GM12891 (cell line): ENCODE measurements around the gene GAS7.

Experiments used
- DNase-seq: peaks from one replicate; pipeline ENCODE4 v3.0.0; 2011; ENCODE audit warnings: low spot score; ENCODE audit not compliant: insufficient read length
- FAIRE-seq: peaks from 2 replicates; lab custom pipeline; 2011; peaks lifted over from hg19 to GRCh38; lab: Jason Lieb, UNC
- PAX5 ChIP-seq: IDR thresholded peaks from 2 replicates; pipeline ENCODE4 v1.6.1; 2011; ENCODE audit warnings: low read length, moderate library complexity, mild to moderate bottlenecking; ENCODE audit not compliant: insufficient read depth, severe bottlenecking
- POLR2A ChIP-seq: IDR thresholded peaks from 2 replicates; pipeline ENCODE4 v1.6.1; 2011; ENCODE audit warnings: low read depth, low read length, control low read depth
- POLR2AphosphoS5 ChIP-seq: IDR thresholded peaks from 2 replicates; pipeline ENCODE4 v1.6.1; 2011; ENCODE audit warnings: low read depth, low read length, control low read depth
- POU2F2 ChIP-seq: IDR thresholded peaks from 2 replicates; pipeline ENCODE4 v1.6.1; 2011; ENCODE audit warnings: low read depth, mild to moderate bottlenecking, control low read depth, low read length, moderate library complexity
- SPI1 ChIP-seq: IDR thresholded peaks from 2 replicates; pipeline ENCODE4 v1.6.1; 2011; ENCODE audit warnings: low read depth, low read length, control low read depth
- TAF1 ChIP-seq: IDR thresholded peaks from 2 replicates; pipeline ENCODE4 v1.6.1; 2011; ENCODE audit warnings: low read depth, low read length, control low read depth

Gene GAS7

DNA sequence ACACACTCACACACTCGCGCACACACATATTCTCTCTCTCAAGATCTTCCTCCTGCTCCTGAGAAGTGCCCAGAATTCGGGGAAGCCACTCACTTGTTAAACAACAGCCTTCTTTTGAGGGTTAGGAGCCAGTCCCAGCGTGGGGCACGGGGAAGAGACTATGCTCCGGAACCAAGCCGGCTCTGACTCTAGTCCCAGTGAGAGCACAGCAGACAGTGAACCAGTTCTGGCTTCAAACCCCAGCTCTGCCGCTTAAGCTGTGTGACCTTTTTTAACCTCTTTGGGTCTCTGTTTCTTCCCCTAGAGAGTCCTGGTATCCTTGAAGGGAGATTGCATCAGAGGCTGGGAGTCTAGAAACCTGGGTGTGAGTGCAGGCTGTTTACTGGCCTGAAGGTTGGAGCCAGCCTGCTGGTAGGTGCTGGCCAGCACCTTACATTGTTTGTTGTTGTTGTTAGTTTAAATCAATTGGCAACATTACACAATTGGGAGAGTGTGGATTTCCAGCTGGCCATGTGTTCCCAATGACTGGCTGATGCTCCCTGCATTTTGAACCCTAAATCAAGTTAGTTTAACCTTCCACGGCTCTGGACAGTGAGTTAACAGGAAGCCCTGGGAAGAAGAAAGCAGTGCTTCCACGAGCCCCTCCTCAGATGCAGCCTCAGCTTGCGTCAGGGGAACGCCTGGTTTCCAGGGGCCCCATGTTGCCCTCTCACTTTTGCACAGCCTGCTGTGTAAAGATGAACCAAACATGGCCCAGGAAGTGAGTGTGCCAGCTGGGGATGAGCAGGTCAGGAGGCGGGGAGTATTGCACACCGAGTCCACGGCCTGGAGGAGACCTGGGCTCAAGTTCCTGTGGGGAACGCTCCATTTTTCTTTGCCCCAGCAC, 71.5 kb downstream of the GAS7 start:
- FAIRE-seq (no peak), DNase-seq (no peak)
- TF ChIP-seq TAF1, result no peak
- no peak for TF ChIP-seq POU2F2
- no peak for TF ChIP-seq PAX5
- TF ChIP-seq SPI1, result no peak
- no peak for TF ChIP-seq POLR2A
- no peak for TF ChIP-seq POLR2AphosphoS5

GRCh38 chr17:10126276-10126615, 72.2 kb downstream of the GAS7 start:
- peak; percentile 67 for FAIRE-seq
- no peak for TF ChIP-seq POLR2AphosphoS5
- 0 out of 2 replicates have a peak, but pooled peaks have one; percentile 33 for TF ChIP-seq POU2F2
- no peak for TF ChIP-seq POLR2A
- DNase-seq, result no peak

DNA sequence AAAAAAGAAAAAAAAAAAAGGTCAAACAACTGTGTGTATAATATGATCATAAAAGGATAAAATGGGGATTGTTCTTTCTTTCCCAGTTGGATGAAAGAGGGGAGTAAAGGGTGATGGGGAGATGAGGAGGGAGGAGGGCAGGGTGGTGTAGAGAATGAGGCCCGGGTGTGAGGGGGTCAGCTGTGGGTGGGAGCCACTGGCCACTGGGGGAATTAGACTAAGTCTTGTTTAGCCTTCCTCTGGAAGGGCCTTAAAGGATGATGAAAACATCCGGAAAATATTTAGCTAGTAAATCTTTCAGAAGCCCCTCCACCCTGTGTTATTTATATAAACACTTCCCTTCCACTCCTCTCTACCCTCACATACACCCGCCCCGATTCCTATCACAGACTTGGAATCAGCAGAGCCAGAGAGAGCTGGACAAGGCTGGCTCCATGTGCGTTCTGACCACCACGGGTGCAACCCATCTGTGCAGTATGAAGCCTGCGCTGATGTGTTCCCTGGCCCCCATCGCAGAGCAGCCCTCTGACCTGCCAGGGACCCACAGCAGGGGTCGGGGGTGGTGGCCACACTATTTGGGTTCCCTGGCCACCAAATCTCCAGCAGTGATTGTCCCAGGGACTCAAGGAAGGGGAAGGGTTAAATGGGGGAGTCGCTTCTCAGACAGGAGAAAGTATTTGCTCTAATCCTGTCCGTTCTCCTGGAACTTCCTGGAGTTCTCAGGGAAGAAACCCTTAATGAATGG, 72.7 kb downstream of the GAS7 start:
- FAIRE-seq (no peak), DNase-seq (no peak)
- TF ChIP-seq TAF1 (no peak), PAX5 (no peak), POU2F2 (no peak), POLR2A (no peak), POLR2AphosphoS5 (no peak), SPI1 (no peak)

DNA sequence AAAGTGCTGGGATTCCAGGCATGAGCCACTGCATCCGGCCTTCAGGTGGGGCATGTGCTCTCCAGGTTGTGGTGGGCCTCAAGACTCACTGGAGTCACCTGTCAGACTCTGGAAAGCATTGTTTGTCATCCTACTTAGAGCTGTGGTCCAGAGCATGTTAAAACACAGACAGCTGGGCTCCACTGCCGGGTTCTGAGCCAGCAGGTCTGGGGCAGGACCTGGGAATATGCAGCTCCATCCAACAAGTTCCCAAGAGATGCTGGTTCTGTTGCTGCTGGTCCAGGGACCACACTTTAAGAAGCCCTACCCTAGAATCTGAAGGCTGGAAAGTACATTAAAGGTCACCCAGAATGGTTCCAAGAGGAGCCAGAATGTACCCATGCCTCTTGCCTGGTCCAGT, 75.3 kb downstream of the GAS7 start:
- no peak for FAIRE-seq
- TF ChIP-seq POU2F2 (no peak), PAX5 (no peak), POLR2A (no peak), POLR2AphosphoS5 (no peak), TAF1 (no peak), SPI1 (no peak)

DNA sequence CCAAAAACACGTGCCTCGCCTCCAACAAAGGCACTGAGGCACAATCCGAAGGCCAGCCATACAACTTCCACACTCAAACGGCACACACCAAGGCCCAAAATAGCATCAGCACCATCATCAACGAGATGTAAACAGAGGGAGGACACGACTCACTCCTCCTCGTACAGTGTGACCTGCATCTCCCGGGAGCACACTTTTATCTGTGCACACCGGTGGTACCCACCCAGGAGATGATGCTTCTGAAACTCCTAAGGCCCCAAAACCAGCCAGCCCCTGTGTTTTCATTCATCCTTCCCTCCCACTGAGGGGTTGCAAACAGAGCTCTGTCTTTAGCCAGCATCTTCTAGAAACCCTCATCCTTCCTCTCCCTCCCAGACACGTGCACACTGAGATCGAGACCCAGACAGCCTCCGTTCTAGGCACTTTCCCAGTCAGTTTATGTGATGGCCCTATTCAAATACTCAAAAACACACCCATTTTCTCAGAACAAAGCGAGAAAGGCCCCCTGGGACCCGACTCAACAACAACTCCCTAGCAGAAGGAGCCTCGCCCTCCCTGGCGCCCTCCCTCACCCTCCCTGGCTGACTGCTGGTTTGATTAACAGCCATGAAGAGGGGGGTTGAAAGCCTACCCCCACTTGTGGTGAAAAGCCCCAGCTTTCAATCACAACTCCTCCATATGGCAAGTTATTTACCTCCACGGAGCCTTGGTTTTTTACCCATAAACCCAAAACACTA, 76.3 kb downstream of the GAS7 start:
- TF ChIP-seq SPI1, result no peak
- no peak for TF ChIP-seq TAF1
- no peak for DNase-seq
- peak; percentile 80 for FAIRE-seq

More for the DNA sequence above, 75.3 kb downstream of the GAS7 start:
- no peak for DNase-seq

- no peak for TF ChIP-seq TAF1
- no peak for TF ChIP-seq POLR2A
- TF ChIP-seq POU2F2, result no peak
- TF ChIP-seq SPI1, result no peak
- TF ChIP-seq PAX5, result no peak
- no peak for TF ChIP-seq POLR2AphosphoS5
- FAIRE-seq (no peak), DNase-seq (no peak)
Observed at GRCh38 chr17:10120749-10121148, 77.7 kb downstream of the GAS7 start.

- DNase-seq (no peak), FAIRE-seq (no peak)
- no peak for TF ChIP-seq POLR2A
- TF ChIP-seq POLR2AphosphoS5, result no peak
- TF ChIP-seq SPI1, result no peak
- TF ChIP-seq PAX5, result no peak
- no peak for TF ChIP-seq TAF1
- TF ChIP-seq POU2F2, result no peak
Observed at GRCh38 chr17:10120109-10120485, 78.3 kb downstream of the GAS7 start.

GRCh38 chr17:10119203-10120108, 79.0 kb downstream of the GAS7 start:
- DNase-seq, result no peak
- TF ChIP-seq SPI1 (no peak), POLR2A (no peak), PAX5 (no peak), POLR2AphosphoS5 (no peak), TAF1 (no peak), POU2F2 (no peak)
- FAIRE-seq, result peak; percentile 96

DNA sequence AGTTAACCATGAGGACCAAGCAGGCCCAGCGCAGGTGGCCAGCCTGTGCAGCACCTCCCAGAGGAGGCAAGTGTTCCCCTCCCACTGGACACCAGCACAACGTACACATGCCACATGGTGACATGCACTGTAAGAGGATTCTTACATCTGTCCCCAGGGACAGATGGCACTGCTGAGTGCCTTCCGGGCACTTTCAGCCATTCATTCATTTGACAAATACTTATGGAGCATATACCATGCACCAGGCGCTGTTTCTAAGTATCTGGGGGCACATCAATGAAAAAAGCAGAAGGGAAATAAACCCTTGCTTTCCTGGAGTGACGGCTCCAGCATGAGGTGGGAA, 79.6 kb downstream of the GAS7 start:
- DNase-seq (no peak), FAIRE-seq (peak; percentile 93)
- TF ChIP-seq POLR2AphosphoS5 (no peak), SPI1 (no peak), POU2F2 (no peak)
